Measurements from ENCODE around the gene DEDD2.

DEDD2 gene

GRCh38 chr19:42246922-42247639 is 29.6 kb upstream of the DEDD2 start:
- 89% methylated on average over 7 of the region's 7 CpGs for WGBS
- Histone ChIP-seq H3K4me1 (ENCODE audit: insufficient read depth, low read length) (peaks cover 12% of the 10 kb centered on the region), H3K27ac (ENCODE audit: low read depth, low read length) (peak overlapping the region; percentile 10; the same call in 1 of the 2 replicates)

GRCh38 chr19:42246143-42246921 is 28.9 kb upstream of the DEDD2 start:
- Histone ChIP-seq H3K4me1 (ENCODE audit: insufficient read depth, low read length) (peaks cover 8% of the 10 kb centered on the region; the same call in 1 of the 2 replicates), H3K9ac (ENCODE audit: low read depth, low read length) (no peak overlapping the region), H3K27me3 (ENCODE audit: insufficient read depth, low read length) (no peaks in the 10 kb centered on the region), H3K36me3 (ENCODE audit: insufficient read depth, low read length) (peaks cover 12% of the 10 kb centered on the region), H3K4me3 (ENCODE audit: low read length) (no peak overlapping the region), H3K9me3 (ENCODE audit: insufficient read depth, low read depth, low read length) (no peaks in the 10 kb centered on the region), H3K27ac (ENCODE audit: low read depth, low read length) (peak overlapping the region; percentile 10; the same call in 1 of the 2 replicates)
- 49% methylated on average over 10 of the region's 10 CpGs for WGBS

More at GRCh38 chr19:42246922-42247639, 29.6 kb upstream of the DEDD2 start:
- peaks cover 12% of the 10 kb centered on the region for H3K36me3 ChIP-seq (ENCODE audit: insufficient read depth, low read length)
- H3K27me3 ChIP-seq (ENCODE audit: insufficient read depth, low read length) = no peaks in the 10 kb centered on the region
- H3K9me3 ChIP-seq (ENCODE audit: insufficient read depth, low read depth, low read length) = no peaks in the 10 kb centered on the region
- no peak overlapping the region for H3K9ac ChIP-seq (ENCODE audit: low read depth, low read length)
- no peak overlapping the region for H3K4me3 ChIP-seq (ENCODE audit: low read length)

GRCh38 chr19:42245231-42245630 is 27.8 kb upstream of the DEDD2 start:
- peaks cover 11% of the 10 kb centered on the region for H3K36me3 ChIP-seq (ENCODE audit: insufficient read depth, low read length)
- peaks cover 9% of the 10 kb centered on the region; the same call in 1 of the 2 replicates for H3K4me1 ChIP-seq (ENCODE audit: insufficient read depth, low read length)
- WGBS = 91% methylated on average over 10 of the region's 10 CpGs
- H3K27ac ChIP-seq (ENCODE audit: low read depth, low read length) = no peak overlapping the region
- no peaks in the 10 kb centered on the region for H3K9me3 ChIP-seq (ENCODE audit: insufficient read depth, low read depth, low read length)
- no peaks in the 10 kb centered on the region for H3K27me3 ChIP-seq (ENCODE audit: insufficient read depth, low read length)
- H3K9ac ChIP-seq (ENCODE audit: low read depth, low read length) = no peak overlapping the region
- H3K4me3 ChIP-seq (ENCODE audit: low read length) = no peak overlapping the region

- Histone ChIP-seq H3K4me1 (ENCODE audit: insufficient read depth, low read length) (peaks cover 9% of the 10 kb centered on the region; the same call in 1 of the 2 replicates), H3K27ac (ENCODE audit: low read depth, low read length) (peak overlapping the region; percentile 34), H3K4me3 (ENCODE audit: low read length) (peak overlapping the region; percentile 75), H3K9me3 (ENCODE audit: insufficient read depth, low read depth, low read length) (no peaks in the 10 kb centered on the region), H3K27me3 (ENCODE audit: insufficient read depth, low read length) (no peaks in the 10 kb centered on the region), H3K36me3 (ENCODE audit: insufficient read depth, low read length) (peaks cover 8% of the 10 kb centered on the region), H3K9ac (ENCODE audit: low read depth, low read length) (peak overlapping the region; percentile 11; the same call in 1 of the 2 replicates)
- WGBS = 13% methylated on average over 45 of the region's 45 CpGs
These were observed 27.1 kb upstream of the DEDD2 start for GRCh38 chr19:42244347-42245220.

- peak within 1 kb of the TSS; percentile 52 for H3K27ac ChIP-seq (ENCODE audit: low read depth, low read length)
- H3K4me3 ChIP-seq (ENCODE audit: low read length) = peak within 1 kb of the TSS; percentile 75
- no peaks in the 10 kb centered on the region for H3K9me3 ChIP-seq (ENCODE audit: insufficient read depth, low read depth, low read length)
- peaks cover 10% of the 10 kb centered on the region; the same call in 1 of the 2 replicates for H3K36me3 ChIP-seq (ENCODE audit: insufficient read depth, low read length)
- under 1% methylated on average over 76 of the region's 76 CpGs for WGBS
- peak within 1 kb of the TSS; percentile 70 for H3K9ac ChIP-seq (ENCODE audit: low read depth, low read length)
- peaks cover 9% of the 10 kb centered on the region; the same call in 1 of the 2 replicates for H3K4me1 ChIP-seq (ENCODE audit: insufficient read depth, low read length)
- no peaks in the 10 kb centered on the region for H3K27me3 ChIP-seq (ENCODE audit: insufficient read depth, low read length)
These were observed 25.3 kb upstream of the DEDD2 start, which contains the start of gene GSK3A for GRCh38 chr19:42242512-42243409. TSS of gene GSK3A (minus strand) at chr19:42242602. CDS start at chr19:42242465, 137 bp downstream.

- peak overlapping the region; percentile 75 for H3K4me3 ChIP-seq (ENCODE audit: low read length)
- 0 out of 2 replicates have a peak overlapping the region, but pooled peaks have one; percentile 1 for H3K27ac ChIP-seq (ENCODE audit: low read depth, low read length)
- H3K36me3 ChIP-seq (ENCODE audit: insufficient read depth, low read length) = peaks cover 10% of the 10 kb centered on the region; the same call in 1 of the 2 replicates
- H3K4me1 ChIP-seq (ENCODE audit: insufficient read depth, low read length) = peaks cover 9% of the 10 kb centered on the region; the same call in 1 of the 2 replicates
- under 1% methylated on average over 49 of the region's 49 CpGs for WGBS
- peak overlapping the region; percentile 70 for H3K9ac ChIP-seq (ENCODE audit: low read depth, low read length)
- H3K9me3 ChIP-seq (ENCODE audit: insufficient read depth, low read depth, low read length) = no peaks in the 10 kb centered on the region
- H3K27me3 ChIP-seq (ENCODE audit: insufficient read depth, low read length) = no peaks in the 10 kb centered on the region
These were observed 24.6 kb upstream of the DEDD2 start for GRCh38 chr19:42242069-42242511.

- Histone ChIP-seq H3K4me1 (ENCODE audit: insufficient read depth, low read length) (peaks cover 6% of the 10 kb centered on the region; the same call in 1 of the 2 replicates), H3K4me3 (ENCODE audit: low read length) (peak overlapping the region; percentile 75), H3K27ac (ENCODE audit: low read depth, low read length) (no peak overlapping the region), H3K9me3 (ENCODE audit: insufficient read depth, low read depth, low read length) (no peaks in the 10 kb centered on the region), H3K27me3 (ENCODE audit: insufficient read depth, low read length) (no peaks in the 10 kb centered on the region), H3K9ac (ENCODE audit: low read depth, low read length) (no peak overlapping the region), H3K36me3 (ENCODE audit: insufficient read depth, low read length) (peaks cover 18% of the 10 kb centered on the region)
- 97% methylated on average over 3 of the region's 3 CpGs for WGBS
These were observed 23.8 kb upstream of the DEDD2 start for GRCh38 chr19:42241279-42241678.

- Histone ChIP-seq H3K27me3 (ENCODE audit: insufficient read depth, low read length) (no peaks in the 10 kb centered on the region), H3K4me3 (ENCODE audit: low read length) (no peak overlapping the region), H3K4me1 (ENCODE audit: insufficient read depth, low read length) (peaks cover 5% of the 10 kb centered on the region; the same call in 1 of the 2 replicates), H3K9me3 (ENCODE audit: insufficient read depth, low read depth, low read length) (no peaks in the 10 kb centered on the region), H3K27ac (ENCODE audit: low read depth, low read length) (no peak overlapping the region), H3K9ac (ENCODE audit: low read depth, low read length) (no peak overlapping the region), H3K36me3 (ENCODE audit: insufficient read depth, low read length) (peaks cover 33% of the 10 kb centered on the region)
- 96% methylated on average over 10 of the region's 10 CpGs for WGBS
These were observed 22.2 kb upstream of the DEDD2 start for GRCh38 chr19:42239544-42240220.

- Histone ChIP-seq H3K4me3 (ENCODE audit: low read length) (no peak overlapping the region), H3K36me3 (ENCODE audit: insufficient read depth, low read length) (peaks cover 74% of the 10 kb centered on the region), H3K9ac (ENCODE audit: low read depth, low read length) (no peak overlapping the region), H3K27ac (ENCODE audit: low read depth, low read length) (no peak overlapping the region), H3K4me1 (ENCODE audit: insufficient read depth, low read length) (no peaks in the 10 kb centered on the region), H3K9me3 (ENCODE audit: insufficient read depth, low read depth, low read length) (no peaks in the 10 kb centered on the region), H3K27me3 (ENCODE audit: insufficient read depth, low read length) (no peaks in the 10 kb centered on the region)
- 94% methylated on average over 5 of the region's 5 CpGs for WGBS
These were observed 17.7 kb upstream of the DEDD2 start for GRCh38 chr19:42235181-42235580.
